Stimulated activated naive CD4-positive, alpha-beta T cell (primary cell): ENCODE measurements around the gene TINCR.

Experiments used
- DNase-seq, 6 experiments: peaks; one replicate each; lab custom pipeline; 2025; lab: John Stamatoyannopoulos, UW

The TINCR gene

GRCh38 chr19:5588906-5589676 is 21.3 kb upstream of the TINCR start:
- no peak for DNase-seq

DNA sequence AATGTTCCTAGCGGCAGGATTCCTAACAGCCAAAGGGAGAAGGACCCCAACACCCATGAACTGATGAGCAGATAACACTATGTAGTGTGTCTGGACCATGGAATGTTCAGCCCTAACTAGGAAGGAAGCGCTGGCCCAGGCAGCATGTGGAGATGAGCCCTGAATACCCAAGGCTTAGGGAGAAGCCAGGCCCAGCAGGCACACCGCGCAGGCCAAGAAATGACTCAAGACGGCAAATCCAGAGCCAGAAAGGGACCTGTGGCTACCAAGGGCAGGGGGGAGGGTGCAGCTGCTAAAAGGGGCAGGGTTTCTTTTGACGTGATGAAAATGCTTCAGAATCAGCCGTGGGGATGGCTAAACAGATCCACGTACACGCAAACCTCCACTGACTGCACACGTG is 20.7 kb upstream of the TINCR start:
- no peak for DNase-seq

DNA sequence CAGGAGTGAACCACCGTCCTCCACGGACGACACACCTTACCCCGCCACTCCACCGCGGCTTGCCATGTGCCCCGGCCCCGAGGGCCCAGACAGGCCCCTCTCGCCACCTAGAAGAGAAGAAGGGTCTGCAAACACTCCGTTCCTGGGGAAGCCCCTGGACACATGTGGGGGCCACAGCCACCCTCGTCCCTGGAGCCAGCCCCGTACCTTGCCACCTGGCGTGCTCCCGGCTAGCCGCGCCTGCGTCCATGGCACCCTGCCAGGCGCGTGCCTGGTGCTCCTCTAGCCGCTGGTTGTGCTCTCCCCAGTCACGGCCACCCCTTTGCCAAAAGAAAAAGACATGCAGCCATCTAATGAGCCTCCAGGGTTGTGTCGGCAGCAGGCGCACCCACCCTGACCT is 19.9 kb upstream of the TINCR start:
- DNase-seq: no peak

- DNase-seq: no peak
Observed at GRCh38 chr19:5587071-5587455, 19.3 kb upstream of the TINCR start.

GRCh38 chr19:5586300-5587070 is 18.7 kb upstream of the TINCR start:
- DNase-seq: no peak

GRCh38 chr19:5585461-5586299 is 17.9 kb upstream of the TINCR start:
- peak in 5 of 6 experiments; percentile 8 to 27 (median 23) for DNase-seq

GRCh38 chr19:5580161-5580571 is 12.4 kb upstream of the TINCR start:
- no peak for DNase-seq

DNA sequence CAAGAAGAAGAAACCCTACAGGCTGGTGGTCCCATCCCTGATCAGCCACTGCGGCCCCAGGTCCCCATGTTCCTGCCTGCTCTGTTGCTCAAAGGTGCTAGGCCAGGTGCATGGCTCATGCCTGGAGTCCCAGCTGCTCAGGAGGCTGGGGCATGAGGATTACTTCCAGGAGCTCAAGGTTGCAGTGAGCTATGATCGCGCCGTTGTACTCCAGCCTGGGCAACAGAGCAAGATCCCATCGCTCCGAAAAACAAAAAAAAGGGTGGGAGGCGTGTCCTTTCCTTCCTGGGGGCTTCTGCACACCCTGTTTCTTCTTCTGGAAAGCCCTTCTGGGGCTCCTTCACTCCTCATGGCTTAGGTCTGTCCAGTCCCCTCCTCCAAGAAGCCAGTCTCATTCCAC is 11.9 kb upstream of the TINCR start:
- DNase-seq: no peak

- no peak for DNase-seq
Observed at GRCh38 chr19:5579286-5579685, 11.5 kb upstream of the TINCR start.

DNA sequence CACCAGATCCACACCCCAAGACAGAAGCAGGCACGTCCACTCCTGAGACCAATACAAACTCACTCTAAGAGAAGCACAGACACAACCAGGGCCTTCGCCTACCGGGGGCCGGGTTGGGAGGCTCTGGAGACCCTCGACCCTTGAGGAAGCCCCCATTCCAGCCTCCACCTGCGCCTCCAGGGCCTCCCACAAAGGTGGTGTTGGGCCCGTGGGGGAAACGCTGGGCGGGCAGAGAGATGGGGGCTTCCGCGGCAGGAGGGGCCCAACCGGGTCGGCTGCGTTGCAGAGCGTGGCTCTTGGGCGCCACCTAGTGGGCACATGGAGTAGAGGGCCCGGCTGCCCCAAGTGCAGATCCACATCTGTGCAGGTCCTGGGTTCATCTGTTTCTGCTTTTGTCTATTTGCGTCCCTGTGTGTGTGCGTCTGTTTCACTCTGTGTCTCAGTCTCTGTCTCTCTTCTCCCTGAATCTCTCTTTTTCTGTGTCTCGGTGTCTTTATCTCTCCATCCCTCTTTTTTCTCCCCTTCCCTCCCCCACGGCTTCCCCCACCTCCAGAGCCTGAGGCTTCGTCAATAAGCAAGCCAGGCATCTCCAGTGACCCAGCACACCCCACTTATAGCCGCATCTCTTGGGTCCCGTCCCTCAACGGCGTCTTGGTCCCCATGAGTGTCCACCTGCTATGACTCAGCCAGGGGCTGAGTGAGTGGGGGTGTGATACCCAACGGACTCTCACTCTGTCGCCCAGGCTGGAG is 10.5 kb upstream of the TINCR start:
- DNase-seq: peak; percentile 19 to 73 (median 64)

- no peak for DNase-seq
Observed at GRCh38 chr19:5575590-5575989, 7.8 kb upstream of the TINCR start.

GRCh38 chr19:5572556-5573286 is 5.0 kb upstream of the TINCR start:
- no peak for DNase-seq

DNA sequence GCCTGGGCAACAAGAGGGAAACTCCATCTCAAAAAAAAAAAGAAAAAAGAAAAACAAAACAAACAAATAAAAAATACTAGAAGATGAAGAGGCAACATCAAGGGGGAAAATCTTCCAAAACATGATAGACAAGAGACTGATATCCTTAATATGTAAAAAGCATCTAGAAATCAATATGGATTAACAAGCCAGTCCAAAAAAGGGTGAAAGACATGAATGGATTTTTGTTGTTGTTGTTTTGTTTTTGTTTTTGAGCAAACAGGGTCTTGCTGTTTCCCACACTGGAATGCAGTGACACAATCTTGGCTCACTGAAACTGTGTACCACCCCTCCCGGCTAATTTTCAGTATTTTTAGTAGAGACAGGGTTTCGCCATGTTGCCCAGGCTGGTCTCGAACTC is 4.0 kb upstream of the TINCR start:
- no peak for DNase-seq

DNA sequence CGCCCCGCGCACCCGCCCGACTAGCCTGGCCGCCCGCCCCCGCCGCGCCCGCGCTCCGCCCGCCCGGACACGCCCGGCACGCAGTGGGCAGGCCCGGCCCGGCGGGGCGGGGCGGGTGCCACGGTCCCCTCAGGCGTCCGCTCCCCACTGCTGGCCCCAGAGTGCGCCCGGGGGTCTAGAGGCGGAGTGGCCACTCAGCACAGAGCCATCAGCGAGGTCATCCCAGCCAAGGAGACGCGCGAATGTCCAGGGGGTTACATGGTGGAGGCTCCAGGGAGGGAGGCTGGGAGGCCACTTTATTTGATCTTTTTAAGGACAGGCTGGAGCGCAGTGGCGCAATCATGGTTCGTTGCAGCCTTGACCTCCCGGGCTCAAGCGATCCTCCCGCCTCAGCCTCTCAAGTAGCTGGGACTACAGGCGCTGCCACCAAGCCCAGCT is 236 bp upstream of the TINCR start:
- DNase-seq: no peak

- peak in 1 of 6 experiments; percentile 3 for DNase-seq
Observed at GRCh38 chr19:5564930-5565329, 2.8 kb downstream of the TINCR start.

DNA sequence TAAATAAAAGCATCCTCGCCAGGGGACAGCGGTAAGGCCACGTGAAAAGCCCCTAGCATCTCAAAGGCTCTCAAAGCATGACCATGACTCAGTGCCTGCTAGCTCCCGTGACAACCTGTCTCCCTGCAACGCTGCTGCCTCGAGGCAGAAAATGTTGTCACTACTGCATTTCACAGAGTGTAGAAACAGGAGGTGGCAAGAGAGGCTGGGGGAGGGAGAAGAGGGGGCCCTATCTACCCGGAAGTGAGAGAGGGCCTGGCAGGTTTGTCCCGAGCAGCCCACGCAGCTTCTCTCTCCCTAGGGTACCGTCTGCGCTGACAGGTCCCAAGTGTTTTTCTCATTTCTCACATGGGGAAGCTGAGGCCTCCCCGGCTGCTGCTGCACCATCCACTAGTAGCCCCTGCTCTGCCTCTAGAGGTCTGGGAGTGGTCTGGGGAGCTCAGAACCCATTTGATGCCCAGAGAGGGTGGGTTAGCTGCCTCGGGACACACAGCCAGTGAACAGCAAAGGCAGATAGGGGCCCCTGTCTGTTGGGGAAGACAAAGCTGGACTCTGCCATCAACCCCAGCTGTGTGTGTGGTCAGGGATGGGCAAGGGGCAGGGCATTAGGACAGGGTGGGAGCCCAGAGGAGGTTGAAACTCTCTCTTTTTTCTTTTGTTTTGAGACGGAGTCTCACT is 3.7 kb downstream of the TINCR start:
- no peak for DNase-seq

GRCh38 chr19:5563008-5563431 is 4.7 kb downstream of the TINCR start:
- no peak for DNase-seq

GRCh38 chr19:5562280-5562679 is 5.5 kb downstream of the TINCR start:
- DNase-seq: no peak

- DNase-seq: no peak
Observed at GRCh38 chr19:5561559-5561958, 6.2 kb downstream of the TINCR start.

GRCh38 chr19:5560156-5560555 is 7.6 kb downstream of the TINCR start:
- no peak for DNase-seq

GRCh38 chr19:5559804-5560133 is 8.0 kb downstream of the TINCR start:
- no peak for DNase-seq
